Endodermal cell (in vitro differentiated cells): Measurements from ENCODE around the gene MFAP3L. TPM values are rescaled to one million over a fixed set of nuclear protein-coding genes. Genes with fewer than 3 reads are reported as not detected.

Source experiments
- DNase-seq: peaks from one replicate; pipeline ENCODE4 v3.0.0-alpha.2; 2017
- H3K27ac ChIP-seq: 2 replicates; pipeline ENCODE4 v1.5.1; 2013; ENCODE audit warnings: mild to moderate bottlenecking, low read depth, low read length, moderate library complexity
- H3K27me3 ChIP-seq: 2 replicates; pipeline ENCODE4 v1.6.1; 2013; ENCODE audit warnings: mild to moderate bottlenecking, low read length, moderate library complexity; ENCODE audit not compliant: insufficient read depth, control insufficient read depth, poor library complexity, severe bottlenecking
- H3K36me3 ChIP-seq: 2 replicates; pipeline ENCODE4 v1.7.0; 2013; ENCODE audit warnings: mild to moderate bottlenecking, low read length, moderate library complexity; ENCODE audit not compliant: control insufficient read depth, insufficient read depth
- H3K4me1 ChIP-seq: one replicate; pipeline ENCODE4 v1.7.0; 2013; ENCODE audit warnings: low read length; ENCODE audit not compliant: control insufficient read depth, insufficient read depth
- H3K4me3 ChIP-seq: 2 replicates; pipeline ENCODE4 v1.5.1; 2013; ENCODE audit warnings: mild to moderate bottlenecking, low read length, moderate library complexity
- H3K9ac ChIP-seq: 2 replicates; pipeline ENCODE4 v1.6.1; 2013; ENCODE audit warnings: mild to moderate bottlenecking, low read length, moderate library complexity; ENCODE audit not compliant: poor library complexity, severe bottlenecking; ENCODE audit errors: extremely low read depth
- H3K9me3 ChIP-seq: 2 replicates; pipeline ENCODE4 v1.6.1; 2013; ENCODE audit warnings: mild to moderate bottlenecking, low read length, moderate library complexity; ENCODE audit not compliant: control insufficient read depth
- H3K27ac Mint-ChIP-seq: 2 replicates; pipeline ENCODE4 v1.8.0; 2020; ENCODE audit warnings: mixed read lengths
- H3K27me3 Mint-ChIP-seq: 2 replicates; pipeline ENCODE4 v1.8.0; 2021; ENCODE audit warnings: mild to moderate bottlenecking, mixed read lengths; ENCODE audit not compliant: insufficient read depth
- H3K36me3 Mint-ChIP-seq: 2 replicates; pipeline ENCODE4 v1.8.0; 2020; ENCODE audit warnings: low read depth, mixed read lengths
- H3K4me1 Mint-ChIP-seq: 2 replicates; pipeline ENCODE4 v1.8.0; 2020; ENCODE audit warnings: mixed read lengths
- H3K4me3 Mint-ChIP-seq: 2 replicates; pipeline ENCODE4 v1.8.0; 2020; ENCODE audit warnings: mild to moderate bottlenecking, moderate library complexity, mixed read lengths
- H3K9me3 Mint-ChIP-seq: 2 replicates; pipeline ENCODE4 v1.8.0; 2020; ENCODE audit warnings: mild to moderate bottlenecking, mixed read lengths
- WGBS, 2 experiments: methylation state at CpG; one replicate each; pipeline versions ENCODE4 v1.1.5 to v1.1.7; 2013; ENCODE audit warnings: missing lambda C conversion rate in 2 of 2, mixed read lengths in 1 of 2; ENCODE audit not compliant: insufficient coverage in 1 of 2, insufficient read length in 1 of 2; 5-methylcytosine and 5-hydroxymethylcytosine counted together
- total RNA-seq, 2 donors: library from RNA; stranded (reverse); fragmentation: NEBNext Ultra II Directional in 1 of 2; extraction: Animal tissue kit (Norgen Biotek cat#: 25700) in 1 of 2; gene quantifications; 2 replicates in 1 of 2; 3 replicates in 1 of 2; pipeline ENCODE4 v1.2.1, GENCODE V29; 2021
- TF ChIP-seq, protein P1 (sequence below): fragments of 200-600 bp; sonication (generic); conservative IDR thresholded peaks from 2 replicates; pipeline ENCODE4 v1.5.0; 2021; ENCODE audit warnings: antibody characterized with exemption, mild to moderate bottlenecking

MFAP3L gene
- total RNA-seq, 2 donors from 2014 or later: 19.6 to 25.3 TPM

DNA sequence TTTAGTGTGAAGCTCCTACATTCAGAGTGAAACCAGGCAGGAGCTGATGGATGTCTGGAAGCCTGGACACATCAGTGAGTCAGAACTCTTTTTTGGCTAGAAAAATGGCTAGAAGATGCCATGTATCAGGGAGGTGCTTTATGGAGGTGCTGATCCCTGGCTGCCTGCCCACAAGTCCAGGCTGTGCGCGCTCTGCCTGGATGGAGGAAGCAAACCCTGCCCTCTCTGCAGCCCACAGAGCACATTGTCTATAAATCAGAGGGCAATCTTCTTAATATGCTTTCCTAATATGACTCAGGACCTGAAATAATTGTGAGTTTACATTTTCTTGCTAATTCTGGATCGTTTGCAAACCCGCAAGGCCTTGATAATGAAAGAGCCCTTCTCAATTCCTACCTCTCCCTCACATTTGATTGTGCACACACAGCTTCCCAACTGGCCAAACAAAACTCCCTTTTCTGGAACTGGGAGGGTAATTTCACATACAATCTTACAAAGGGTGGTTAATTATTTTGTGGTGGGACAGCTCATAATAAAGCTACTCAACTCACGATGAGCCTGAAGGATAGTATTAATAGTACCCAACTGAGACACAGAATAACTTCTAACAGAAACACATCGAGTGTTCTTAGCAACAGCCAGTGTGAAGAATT lies 11.7 kb downstream of the MFAP3L start:
- WGBS, 2 experiments: 76 to 85% methylated on average over 2 to 6 of the region's 6 CpGs
- no peak overlapping the region for H3K4me3 ChIP-seq
- H3K9ac ChIP-seq: no peak overlapping the region
- Mint-ChIP-seq H3K27me3 (no peaks in the 10 kb centered on the region), H3K9me3 (peaks cover 9% of the 10 kb centered on the region), H3K36me3 (peaks cover 14% of the 10 kb centered on the region), H3K27ac (no peak overlapping the region), H3K4me1 (peaks cover 44% of the 10 kb centered on the region), H3K4me3 (no peak overlapping the region)
- no peaks in the 10 kb centered on the region for H3K36me3 ChIP-seq
- peaks cover under 1% of the 10 kb centered on the region for H3K27me3 ChIP-seq
- no peak overlapping the region for H3K27ac ChIP-seq
- H3K4me1 ChIP-seq: peaks cover 13% of the 10 kb centered on the region
- DNase-seq: no peak
- H3K9me3 ChIP-seq: peaks cover 14% of the 10 kb centered on the region
- TF ChIP-seq, protein P1, sequence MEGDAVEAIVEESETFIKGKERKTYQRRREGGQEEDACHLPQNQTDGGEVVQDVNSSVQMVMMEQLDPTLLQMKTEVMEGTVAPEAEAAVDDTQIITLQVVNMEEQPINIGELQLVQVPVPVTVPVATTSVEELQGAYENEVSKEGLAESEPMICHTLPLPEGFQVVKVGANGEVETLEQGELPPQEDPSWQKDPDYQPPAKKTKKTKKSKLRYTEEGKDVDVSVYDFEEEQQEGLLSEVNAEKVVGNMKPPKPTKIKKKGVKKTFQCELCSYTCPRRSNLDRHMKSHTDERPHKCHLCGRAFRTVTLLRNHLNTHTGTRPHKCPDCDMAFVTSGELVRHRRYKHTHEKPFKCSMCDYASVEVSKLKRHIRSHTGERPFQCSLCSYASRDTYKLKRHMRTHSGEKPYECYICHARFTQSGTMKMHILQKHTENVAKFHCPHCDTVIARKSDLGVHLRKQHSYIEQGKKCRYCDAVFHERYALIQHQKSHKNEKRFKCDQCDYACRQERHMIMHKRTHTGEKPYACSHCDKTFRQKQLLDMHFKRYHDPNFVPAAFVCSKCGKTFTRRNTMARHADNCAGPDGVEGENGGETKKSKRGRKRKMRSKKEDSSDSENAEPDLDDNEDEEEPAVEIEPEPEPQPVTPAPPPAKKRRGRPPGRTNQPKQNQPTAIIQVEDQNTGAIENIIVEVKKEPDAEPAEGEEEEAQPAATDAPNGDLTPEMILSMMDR: no peak

DNA sequence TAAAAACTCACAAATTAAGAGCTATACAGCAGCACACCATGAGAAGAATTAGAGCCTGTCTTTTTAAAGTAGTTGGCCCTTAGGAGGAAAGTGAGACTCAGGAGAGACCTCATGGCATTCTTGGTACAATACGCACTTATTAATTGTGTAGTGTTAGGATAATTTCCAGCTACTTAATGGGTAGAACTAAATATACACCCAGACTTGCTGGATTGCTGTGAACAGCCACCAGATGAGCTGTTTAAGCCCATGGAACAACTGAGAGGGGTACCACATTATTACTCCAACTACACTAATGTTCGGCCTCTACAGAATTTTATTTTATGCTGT lies 13.6 kb downstream of the MFAP3L start:
- no peak overlapping the region for H3K9ac ChIP-seq
- H3K4me1 ChIP-seq: peaks cover 6% of the 10 kb centered on the region
- Mint-ChIP-seq H3K36me3 (peaks cover 14% of the 10 kb centered on the region), H3K4me3 (no peak overlapping the region), H3K27ac (no peak overlapping the region), H3K4me1 (peaks cover 49% of the 10 kb centered on the region), H3K9me3 (peaks cover 9% of the 10 kb centered on the region), H3K27me3 (no peaks in the 10 kb centered on the region)
- TF ChIP-seq, protein P1: no peak
- WGBS, 2 experiments: 95% methylated on average over 2 of the region's 2 CpGs; no CpG with 5 or more reads in 1 of the 2 experiments
- H3K4me3 ChIP-seq: no peak overlapping the region
- H3K36me3 ChIP-seq: no peaks in the 10 kb centered on the region
- H3K27me3 ChIP-seq: no peaks in the 10 kb centered on the region
- H3K27ac ChIP-seq: no peak overlapping the region
- H3K9me3 ChIP-seq: peaks cover 14% of the 10 kb centered on the region
- no peak for DNase-seq

DNA sequence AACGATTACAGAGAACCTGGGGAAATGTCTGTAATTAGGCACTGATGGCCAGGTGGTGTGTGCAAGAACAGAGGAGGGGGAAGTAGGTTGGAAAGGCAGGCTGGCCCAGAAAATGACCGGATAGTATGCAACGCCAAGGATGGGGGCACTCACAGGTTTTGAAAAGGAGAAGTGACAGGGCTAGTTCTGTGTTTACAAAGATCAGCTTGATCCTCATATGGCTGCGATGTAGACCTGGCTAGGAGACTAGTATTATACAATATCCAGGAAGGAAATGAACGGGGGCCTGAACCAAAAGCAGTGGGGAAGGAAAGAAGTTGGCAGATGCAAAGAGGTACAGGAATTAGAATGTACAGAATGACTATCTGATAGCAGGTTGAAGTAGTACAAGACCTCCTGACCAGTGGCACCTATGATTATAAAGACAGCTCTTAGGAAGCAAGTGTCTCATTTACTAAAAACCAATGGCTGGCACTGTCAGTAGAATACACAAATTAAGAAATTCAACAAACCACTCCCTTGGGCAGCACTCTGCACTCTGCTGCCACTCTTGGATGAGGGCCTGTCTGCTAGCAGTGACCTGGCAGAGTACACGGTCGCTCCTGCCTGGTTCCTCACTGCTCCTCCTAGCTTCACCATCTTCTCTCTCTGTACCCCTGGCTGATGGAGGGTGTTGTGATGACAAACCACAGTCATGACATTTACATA lies 14.1 kb downstream of the MFAP3L start:
- H3K36me3 Mint-ChIP-seq: peaks cover 14% of the 10 kb centered on the region
- TF ChIP-seq, protein P1: no peak
- Histone ChIP-seq H3K4me3 (no peak overlapping the region), H3K9me3 (peaks cover 14% of the 10 kb centered on the region), H3K4me1 (peaks cover 2% of the 10 kb centered on the region), H3K36me3 (no peaks in the 10 kb centered on the region), H3K27ac (no peak overlapping the region), H3K27me3 (no peaks in the 10 kb centered on the region), H3K9ac (no peak overlapping the region)
- no peak overlapping the region for H3K4me3 Mint-ChIP-seq
- no peak overlapping the region for H3K27ac Mint-ChIP-seq
- no peak for DNase-seq
- H3K4me1 Mint-ChIP-seq: peaks cover 44% of the 10 kb centered on the region
- H3K27me3 Mint-ChIP-seq: no peaks in the 10 kb centered on the region
- WGBS, 2 experiments: 88 to 89% methylated on average over 5 to 7 of the region's 7 CpGs
- peaks cover 9% of the 10 kb centered on the region for H3K9me3 Mint-ChIP-seq
